Upper lobe of left lung (tissue), 6 donors: Measurements from ENCODE around the gene MIX23. TPM values are rescaled to one million over a fixed set of nuclear protein-coding genes. Genes with fewer than 3 reads are reported as not detected.

Experiments used
- ATAC-seq, 2 donors: fragments of 200-7000 bp; cut with Tn5 transposase; one replicate each; pipeline ENCODE4 v1.9.1; 2022; ENCODE audit warnings: mild to moderate bottlenecking in 2 of 2, moderate library complexity in 2 of 2; ENCODE audit not compliant: low FRiP score in 2 of 2
- DNase-seq, 2 donors: peaks; one replicate each; pipeline ENCODE4 v3.0.0-alpha.2; 2019 to 2020
- H3K27ac ChIP-seq, 4 donors: fragments of 200-600 bp; sonication (generic); one replicate each; pipeline ENCODE4 v1.5.1; 2016 to 2019
- H3K27me3 ChIP-seq, 4 donors: fragments of 200-600 bp; sonication (generic); one replicate each; pipeline ENCODE4 v1.5.1; 2017 to 2019
- H3K36me3 ChIP-seq, 4 donors: fragments of 200-600 bp; sonication (generic); one replicate each; pipeline ENCODE4 v1.5.1; 2016 to 2019
- H3K4me1 ChIP-seq, 4 donors: fragments of 200-600 bp; sonication (generic); one replicate each; pipeline ENCODE4 v1.5.1; 2018 to 2019
- H3K4me3 ChIP-seq, 4 donors: fragments of 200-600 bp; sonication (generic); one replicate each; pipeline ENCODE4 v1.5.1; 2017 to 2019; ENCODE audit warnings: mild to moderate bottlenecking in 2 of 4, moderate library complexity in 1 of 4
- H3K9me3 ChIP-seq, 4 donors: fragments of 200-600 bp; sonication (generic); one replicate each; pipeline ENCODE4 v1.5.1; 2018 to 2019
- EP300 ChIP-seq, 4 donors: sonication (generic); formaldehyde crosslinking; IDR thresholded peaks; one replicate each; pipeline ENCODE4 v1.5.1; 2017; ENCODE audit warnings: antibody characterized with exemption in 4 of 4, control low read depth in 2 of 4
- POLR2A ChIP-seq, 4 donors: fragments of 450-650 bp; IDR thresholded peaks; one replicate each; pipeline ENCODE4 v1.5.1; 2016 to 2017; ENCODE audit warnings: antibody characterized with exemption in 4 of 4, mild to moderate bottlenecking in 2 of 4
- POLR2AphosphoS5 ChIP-seq, 2 donors: sonication (generic); formaldehyde crosslinking; IDR thresholded peaks; one replicate each; pipeline ENCODE4 v1.5.1; 2017; ENCODE audit warnings: antibody characterized with exemption in 2 of 2
- WGBS, 2 donors: methylation state at CpG; one replicate each; pipeline ENCODE4 v1.1.5; 2017 to 2018; 5-methylcytosine and 5-hydroxymethylcytosine counted together
- total RNA-seq, 6 donors: library from RNA; depleted of rRNA in 4 of 6; stranded (reverse); fragments of >200 nt in 4 of 6; gene quantifications; one replicate each; pipeline versions ENCODE4 v1.1.0 to v1.2.1, GENCODE V29; 2016 to 2021
- TF ChIP-seq, protein P1 (sequence below), 6 experiments: fragments of 450-650 bp in 4 of 6; fragments of 200-600 bp in 2 of 6; sonication (generic) in 2 of 6; IDR thresholded peaks; one replicate each; pipeline ENCODE4 v1.5.1; 2016 to 2019; ENCODE audit warnings: antibody characterized with exemption in 6 of 6
- donor health status: DM: no; HTN: no; CAD: no; lungs with moderate emphysema.
- donor health status: DM: no; HTN: yes; CAD: no; lungs with severe emphysema.

Gene MIX23
- total RNA-seq, 6 donors from 2014 or later, result 15.5 to 24.7 (median 18.2) TPM

DNA sequence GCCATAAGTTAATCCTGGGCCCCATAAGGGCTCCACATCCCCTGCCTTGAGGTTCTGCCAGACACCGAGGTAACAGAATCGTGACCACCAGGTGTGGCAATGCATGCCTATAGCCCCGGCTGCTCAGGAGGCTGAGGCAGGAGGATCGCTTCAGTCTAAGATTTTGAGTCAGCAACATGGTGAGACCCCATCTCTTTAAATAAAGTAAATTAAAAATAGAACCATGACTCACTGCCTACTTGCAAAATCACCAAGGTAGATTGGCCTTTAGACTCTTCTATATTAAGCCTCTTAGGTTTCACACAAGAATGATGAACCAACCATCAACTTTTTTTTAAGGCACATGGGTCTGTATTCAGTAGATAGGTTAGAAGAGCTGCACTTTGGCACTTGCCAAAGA lies 23.2 kb upstream of the MIX23 start:
- no peaks in the 10 kb centered on the region for H3K4me1 ChIP-seq
- ATAC-seq, result no peak
- H3K27ac ChIP-seq, result no peak overlapping the region
- H3K4me3 ChIP-seq, result no peak overlapping the region
- H3K9me3 ChIP-seq, result no peaks in the 10 kb centered on the region
- WGBS, 2 donors, result 92 to 98% methylated on average over 4 of the region's 4 CpGs
- TF ChIP-seq, protein P1, sequence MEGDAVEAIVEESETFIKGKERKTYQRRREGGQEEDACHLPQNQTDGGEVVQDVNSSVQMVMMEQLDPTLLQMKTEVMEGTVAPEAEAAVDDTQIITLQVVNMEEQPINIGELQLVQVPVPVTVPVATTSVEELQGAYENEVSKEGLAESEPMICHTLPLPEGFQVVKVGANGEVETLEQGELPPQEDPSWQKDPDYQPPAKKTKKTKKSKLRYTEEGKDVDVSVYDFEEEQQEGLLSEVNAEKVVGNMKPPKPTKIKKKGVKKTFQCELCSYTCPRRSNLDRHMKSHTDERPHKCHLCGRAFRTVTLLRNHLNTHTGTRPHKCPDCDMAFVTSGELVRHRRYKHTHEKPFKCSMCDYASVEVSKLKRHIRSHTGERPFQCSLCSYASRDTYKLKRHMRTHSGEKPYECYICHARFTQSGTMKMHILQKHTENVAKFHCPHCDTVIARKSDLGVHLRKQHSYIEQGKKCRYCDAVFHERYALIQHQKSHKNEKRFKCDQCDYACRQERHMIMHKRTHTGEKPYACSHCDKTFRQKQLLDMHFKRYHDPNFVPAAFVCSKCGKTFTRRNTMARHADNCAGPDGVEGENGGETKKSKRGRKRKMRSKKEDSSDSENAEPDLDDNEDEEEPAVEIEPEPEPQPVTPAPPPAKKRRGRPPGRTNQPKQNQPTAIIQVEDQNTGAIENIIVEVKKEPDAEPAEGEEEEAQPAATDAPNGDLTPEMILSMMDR (IDR thresholded peaks at IDR 0.05), result no peak
- TF ChIP-seq EP300 (IDR thresholded peaks at IDR 0.05), result no peak
- TF ChIP-seq POLR2AphosphoS5 (IDR thresholded peaks at IDR 0.05), result no peak
- H3K27me3 ChIP-seq, result no peaks in the 10 kb centered on the region
- DNase-seq, result no peak
- H3K36me3 ChIP-seq, result peaks cover 0 to 72% (median 9%) of the 10 kb centered on the region in 4 donors

DNA sequence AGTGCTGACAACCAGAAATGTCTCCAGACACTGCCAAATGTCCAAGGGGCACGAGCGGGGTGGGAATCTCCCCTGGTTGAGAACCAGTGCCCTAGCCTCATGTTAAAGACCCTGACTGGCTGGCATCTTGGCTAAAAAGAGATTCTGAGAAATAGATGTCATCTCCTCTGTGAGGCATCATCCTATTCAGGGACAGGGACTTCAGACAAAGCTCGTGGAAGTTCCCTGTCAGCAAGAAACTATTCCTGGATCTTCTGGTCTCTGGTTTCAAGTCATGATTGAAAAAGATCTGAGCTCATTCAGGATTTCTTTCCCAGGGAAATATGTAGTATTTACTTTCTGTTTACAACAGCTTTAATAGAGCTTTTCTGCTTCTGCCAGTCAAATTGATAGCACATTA lies 22.0 kb upstream of the MIX23 start:
- H3K4me3 ChIP-seq, result no peak overlapping the region
- no peak for TF ChIP-seq POLR2AphosphoS5 (IDR thresholded peaks at IDR 0.05)
- TF ChIP-seq, protein P1 (IDR thresholded peaks at IDR 0.05), result no peak
- no peak overlapping the region for H3K27ac ChIP-seq
- H3K27me3 ChIP-seq, result no peaks in the 10 kb centered on the region
- no peaks in the 10 kb centered on the region for H3K4me1 ChIP-seq
- 86 to 93% methylated on average over 3 of the region's 3 CpGs for WGBS, 2 donors
- H3K9me3 ChIP-seq, result no peaks in the 10 kb centered on the region
- H3K36me3 ChIP-seq, result peaks cover 0 to 63% (median 8%) of the 10 kb centered on the region in 4 donors
- DNase-seq (no peak), ATAC-seq (no peak)

DNA sequence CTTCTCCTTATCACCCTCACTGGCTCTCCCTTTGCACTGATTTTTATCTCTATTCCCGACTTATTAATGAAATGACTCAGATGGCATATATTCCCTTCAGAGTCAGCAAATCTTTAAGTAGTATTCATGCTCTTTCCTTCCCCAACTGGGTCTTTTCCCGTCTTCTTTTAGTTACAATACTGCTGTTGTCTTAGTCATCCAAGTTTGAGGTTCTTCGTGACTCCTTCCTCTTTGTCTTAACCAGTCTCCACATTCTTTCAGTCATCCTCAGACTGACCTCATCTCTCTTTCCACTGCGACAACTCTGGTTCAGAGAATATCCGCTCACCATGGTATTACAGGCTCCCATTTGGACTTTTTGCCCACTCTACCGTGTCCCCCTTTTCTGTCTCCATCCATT lies 20.5 kb upstream of the MIX23 start:
- WGBS, 2 donors, result 92% methylated on average over 6 of the region's 6 CpGs

DNA sequence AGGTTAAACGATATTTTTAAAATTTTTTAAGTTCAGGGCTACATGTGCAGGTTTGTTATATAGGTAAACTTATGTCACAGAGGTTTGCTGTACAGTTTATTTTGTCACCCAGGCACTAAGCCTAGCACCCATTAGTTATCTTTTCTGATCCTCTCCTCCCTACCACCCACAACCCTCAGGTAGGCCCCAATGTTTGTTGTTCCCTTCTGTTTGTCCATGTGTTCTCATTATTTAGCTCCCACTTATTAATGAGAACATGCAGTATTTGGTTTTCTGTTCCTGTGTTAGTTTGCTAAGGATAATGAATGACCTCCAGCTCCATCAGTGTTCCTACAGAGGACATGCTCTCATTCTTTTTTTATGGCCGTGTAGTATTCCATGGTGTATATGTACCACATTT lies 15.9 kb upstream of the MIX23 start:
- WGBS, 2 donors, result 96 to 97% methylated on average over 2 of the region's 2 CpGs
- no peak for ATAC-seq

More for the DNA sequence above, 20.5 kb upstream of the MIX23 start:
- Histone ChIP-seq H3K4me3 (no peak overlapping the region), H3K4me1 (no peaks in the 10 kb centered on the region), H3K36me3 (peaks cover 0 to 49% (median 4%) of the 10 kb centered on the region in 4 donors), H3K27me3 (no peaks in the 10 kb centered on the region), H3K9me3 (no peaks in the 10 kb centered on the region), H3K27ac (no peak overlapping the region)
- ATAC-seq (no peak), DNase-seq (no peak)
- TF ChIP-seq EP300 (IDR thresholded peaks at IDR 0.05) (no peak), POLR2AphosphoS5 (IDR thresholded peaks at IDR 0.05) (no peak), POLR2A (IDR thresholded peaks at IDR 0.05) (no peak)
- TF ChIP-seq, protein P1 (IDR thresholded peaks at IDR 0.05), result no peak

DNA sequence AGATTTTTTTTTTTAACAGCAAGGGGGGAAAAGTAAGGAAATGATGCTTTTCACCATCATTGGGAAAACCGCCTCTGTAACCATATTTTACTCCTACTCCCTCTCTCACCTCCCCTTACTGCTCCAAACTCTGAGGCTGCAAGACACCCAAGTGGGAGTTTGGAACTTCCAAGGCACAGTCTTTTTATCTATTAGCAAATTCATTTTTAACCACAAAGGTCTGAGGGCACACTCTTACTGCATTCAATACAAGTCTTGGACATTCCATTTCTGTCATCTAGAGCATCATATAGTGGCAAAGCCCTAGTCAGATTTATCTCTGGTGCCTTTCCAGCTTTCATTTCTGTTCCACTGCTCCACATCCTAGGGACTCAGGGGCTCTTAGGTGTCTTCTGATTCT lies 14.2 kb upstream of the MIX23 start:
- no peak for ATAC-seq
- no peaks in the 10 kb centered on the region for H3K27me3 ChIP-seq
- WGBS, 2 donors, result 93 to 100% methylated on average over 1 of the region's 1 CpG
- H3K9me3 ChIP-seq, result no peaks in the 10 kb centered on the region
- TF ChIP-seq EP300 (IDR thresholded peaks at IDR 0.05) (no peak), POLR2AphosphoS5 (IDR thresholded peaks at IDR 0.05) (no peak), POLR2A (IDR thresholded peaks at IDR 0.05) (no peak)
- TF ChIP-seq, protein P1 (IDR thresholded peaks at IDR 0.05), result no peak
- H3K4me1 ChIP-seq, result no peaks in the 10 kb centered on the region
- H3K4me3 ChIP-seq, result no peak overlapping the region
- no peaks in the 10 kb centered on the region for H3K36me3 ChIP-seq
- no peak for DNase-seq
- H3K27ac ChIP-seq, result no peak overlapping the region

More for the DNA sequence above, 15.9 kb upstream of the MIX23 start:
- H3K4me3 ChIP-seq, result no peak overlapping the region
- no peak for DNase-seq
- no peaks in the 10 kb centered on the region for H3K9me3 ChIP-seq
- H3K36me3 ChIP-seq, result peaks cover 0 to 10% (median 3%) of the 10 kb centered on the region in 4 donors
- TF ChIP-seq POLR2AphosphoS5 (IDR thresholded peaks at IDR 0.05), result no peak
- no peak for TF ChIP-seq EP300 (IDR thresholded peaks at IDR 0.05)
- TF ChIP-seq POLR2A (IDR thresholded peaks at IDR 0.05), result no peak
- TF ChIP-seq, protein P1 (IDR thresholded peaks at IDR 0.05), result no peak
- no peak overlapping the region for H3K27ac ChIP-seq
- no peaks in the 10 kb centered on the region for H3K27me3 ChIP-seq
- no peaks in the 10 kb centered on the region for H3K4me1 ChIP-seq
